Measurements from ENCODE around the gene ZC3HAV1. TPM values are rescaled to one million over a fixed set of nuclear protein-coding genes. Genes with fewer than 3 reads are reported as not detected.

Gene ZC3HAV1
- total and polyA plus RNA-seq, 9 of the 15 experiments (the other 6 are each of a cell fraction or from before 2014, with no cell fraction given) = 11.9 to 40.5 (median 23.9) TPM

DNA sequence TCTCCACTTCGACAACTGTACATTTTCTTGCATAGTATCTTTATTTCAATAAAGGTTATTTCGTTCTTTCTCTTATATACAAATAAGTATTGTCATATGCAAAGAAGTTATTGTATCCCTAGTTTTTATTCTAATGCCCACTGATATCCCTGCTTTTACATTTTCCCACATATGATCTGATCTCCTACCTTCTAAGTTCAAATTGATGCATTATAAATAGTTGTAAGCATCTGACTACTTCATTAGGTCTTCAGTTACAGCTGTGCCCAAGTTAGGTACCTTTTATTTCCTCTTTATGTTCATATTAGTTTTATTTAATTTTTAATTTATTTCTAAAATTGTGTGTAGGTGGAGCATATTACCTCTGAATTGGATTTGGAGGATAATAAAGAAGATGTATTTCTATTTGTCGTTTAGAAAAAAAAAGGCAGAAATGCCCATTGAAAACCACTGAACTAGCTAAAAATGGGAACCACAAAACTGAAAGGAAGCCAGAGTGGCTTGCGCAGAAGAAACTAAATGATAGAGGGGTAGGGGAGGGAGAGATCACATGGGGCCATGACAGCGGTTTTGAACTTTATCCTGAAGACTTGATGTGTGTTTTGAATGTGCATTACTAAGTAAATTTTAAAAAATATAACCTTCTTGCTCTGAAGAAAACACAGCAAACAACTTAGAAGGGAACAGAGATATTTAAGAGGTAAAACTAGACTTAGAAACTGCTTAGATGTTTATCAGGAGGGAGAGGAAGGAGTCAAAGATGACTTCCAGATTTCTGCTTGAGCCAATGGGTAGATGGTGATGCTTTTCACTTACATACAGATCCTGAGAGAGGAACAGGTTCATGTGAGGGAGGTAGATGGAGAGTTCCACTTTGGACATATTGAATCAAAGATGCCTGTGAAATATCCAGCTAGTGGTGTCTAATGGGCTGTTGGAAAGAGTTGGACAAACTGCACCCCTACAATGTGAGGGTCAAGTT is 64.4 kb downstream of the ZC3HAV1 start (continued):
- TF ChIP-seq, protein P1, sequence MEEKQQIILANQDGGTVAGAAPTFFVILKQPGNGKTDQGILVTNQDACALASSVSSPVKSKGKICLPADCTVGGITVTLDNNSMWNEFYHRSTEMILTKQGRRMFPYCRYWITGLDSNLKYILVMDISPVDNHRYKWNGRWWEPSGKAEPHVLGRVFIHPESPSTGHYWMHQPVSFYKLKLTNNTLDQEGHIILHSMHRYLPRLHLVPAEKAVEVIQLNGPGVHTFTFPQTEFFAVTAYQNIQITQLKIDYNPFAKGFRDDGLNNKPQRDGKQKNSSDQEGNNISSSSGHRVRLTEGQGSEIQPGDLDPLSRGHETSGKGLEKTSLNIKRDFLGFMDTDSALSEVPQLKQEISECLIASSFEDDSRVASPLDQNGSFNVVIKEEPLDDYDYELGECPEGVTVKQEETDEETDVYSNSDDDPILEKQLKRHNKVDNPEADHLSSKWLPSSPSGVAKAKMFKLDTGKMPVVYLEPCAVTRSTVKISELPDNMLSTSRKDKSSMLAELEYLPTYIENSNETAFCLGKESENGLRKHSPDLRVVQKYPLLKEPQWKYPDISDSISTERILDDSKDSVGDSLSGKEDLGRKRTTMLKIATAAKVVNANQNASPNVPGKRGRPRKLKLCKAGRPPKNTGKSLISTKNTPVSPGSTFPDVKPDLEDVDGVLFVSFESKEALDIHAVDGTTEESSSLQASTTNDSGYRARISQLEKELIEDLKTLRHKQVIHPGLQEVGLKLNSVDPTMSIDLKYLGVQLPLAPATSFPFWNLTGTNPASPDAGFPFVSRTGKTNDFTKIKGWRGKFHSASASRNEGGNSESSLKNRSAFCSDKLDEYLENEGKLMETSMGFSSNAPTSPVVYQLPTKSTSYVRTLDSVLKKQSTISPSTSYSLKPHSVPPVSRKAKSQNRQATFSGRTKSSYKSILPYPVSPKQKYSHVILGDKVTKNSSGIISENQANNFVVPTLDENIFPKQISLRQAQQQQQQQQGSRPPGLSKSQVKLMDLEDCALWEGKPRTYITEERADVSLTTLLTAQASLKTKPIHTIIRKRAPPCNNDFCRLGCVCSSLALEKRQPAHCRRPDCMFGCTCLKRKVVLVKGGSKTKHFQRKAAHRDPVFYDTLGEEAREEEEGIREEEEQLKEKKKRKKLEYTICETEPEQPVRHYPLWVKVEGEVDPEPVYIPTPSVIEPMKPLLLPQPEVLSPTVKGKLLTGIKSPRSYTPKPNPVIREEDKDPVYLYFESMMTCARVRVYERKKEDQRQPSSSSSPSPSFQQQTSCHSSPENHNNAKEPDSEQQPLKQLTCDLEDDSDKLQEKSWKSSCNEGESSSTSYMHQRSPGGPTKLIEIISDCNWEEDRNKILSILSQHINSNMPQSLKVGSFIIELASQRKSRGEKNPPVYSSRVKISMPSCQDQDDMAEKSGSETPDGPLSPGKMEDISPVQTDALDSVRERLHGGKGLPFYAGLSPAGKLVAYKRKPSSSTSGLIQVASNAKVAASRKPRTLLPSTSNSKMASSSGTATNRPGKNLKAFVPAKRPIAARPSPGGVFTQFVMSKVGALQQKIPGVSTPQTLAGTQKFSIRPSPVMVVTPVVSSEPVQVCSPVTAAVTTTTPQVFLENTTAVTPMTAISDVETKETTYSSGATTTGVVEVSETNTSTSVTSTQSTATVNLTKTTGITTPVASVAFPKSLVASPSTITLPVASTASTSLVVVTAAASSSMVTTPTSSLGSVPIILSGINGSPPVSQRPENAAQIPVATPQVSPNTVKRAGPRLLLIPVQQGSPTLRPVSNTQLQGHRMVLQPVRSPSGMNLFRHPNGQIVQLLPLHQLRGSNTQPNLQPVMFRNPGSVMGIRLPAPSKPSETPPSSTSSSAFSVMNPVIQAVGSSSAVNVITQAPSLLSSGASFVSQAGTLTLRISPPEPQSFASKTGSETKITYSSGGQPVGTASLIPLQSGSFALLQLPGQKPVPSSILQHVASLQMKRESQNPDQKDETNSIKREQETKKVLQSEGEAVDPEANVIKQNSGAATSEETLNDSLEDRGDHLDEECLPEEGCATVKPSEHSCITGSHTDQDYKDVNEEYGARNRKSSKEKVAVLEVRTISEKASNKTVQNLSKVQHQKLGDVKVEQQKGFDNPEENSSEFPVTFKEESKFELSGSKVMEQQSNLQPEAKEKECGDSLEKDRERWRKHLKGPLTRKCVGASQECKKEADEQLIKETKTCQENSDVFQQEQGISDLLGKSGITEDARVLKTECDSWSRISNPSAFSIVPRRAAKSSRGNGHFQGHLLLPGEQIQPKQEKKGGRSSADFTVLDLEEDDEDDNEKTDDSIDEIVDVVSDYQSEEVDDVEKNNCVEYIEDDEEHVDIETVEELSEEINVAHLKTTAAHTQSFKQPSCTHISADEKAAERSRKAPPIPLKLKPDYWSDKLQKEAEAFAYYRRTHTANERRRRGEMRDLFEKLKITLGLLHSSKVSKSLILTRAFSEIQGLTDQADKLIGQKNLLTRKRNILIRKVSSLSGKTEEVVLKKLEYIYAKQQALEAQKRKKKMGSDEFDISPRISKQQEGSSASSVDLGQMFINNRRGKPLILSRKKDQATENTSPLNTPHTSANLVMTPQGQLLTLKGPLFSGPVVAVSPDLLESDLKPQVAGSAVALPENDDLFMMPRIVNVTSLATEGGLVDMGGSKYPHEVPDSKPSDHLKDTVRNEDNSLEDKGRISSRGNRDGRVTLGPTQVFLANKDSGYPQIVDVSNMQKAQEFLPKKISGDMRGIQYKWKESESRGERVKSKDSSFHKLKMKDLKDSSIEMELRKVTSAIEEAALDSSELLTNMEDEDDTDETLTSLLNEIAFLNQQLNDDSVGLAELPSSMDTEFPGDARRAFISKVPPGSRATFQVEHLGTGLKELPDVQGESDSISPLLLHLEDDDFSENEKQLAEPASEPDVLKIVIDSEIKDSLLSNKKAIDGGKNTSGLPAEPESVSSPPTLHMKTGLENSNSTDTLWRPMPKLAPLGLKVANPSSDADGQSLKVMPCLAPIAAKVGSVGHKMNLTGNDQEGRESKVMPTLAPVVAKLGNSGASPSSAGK (IDR thresholded peaks at IDR 0.05) = peak; percentile 36; the same call in 1 of the 2 replicates
- TF ChIP-seq, protein P2, sequence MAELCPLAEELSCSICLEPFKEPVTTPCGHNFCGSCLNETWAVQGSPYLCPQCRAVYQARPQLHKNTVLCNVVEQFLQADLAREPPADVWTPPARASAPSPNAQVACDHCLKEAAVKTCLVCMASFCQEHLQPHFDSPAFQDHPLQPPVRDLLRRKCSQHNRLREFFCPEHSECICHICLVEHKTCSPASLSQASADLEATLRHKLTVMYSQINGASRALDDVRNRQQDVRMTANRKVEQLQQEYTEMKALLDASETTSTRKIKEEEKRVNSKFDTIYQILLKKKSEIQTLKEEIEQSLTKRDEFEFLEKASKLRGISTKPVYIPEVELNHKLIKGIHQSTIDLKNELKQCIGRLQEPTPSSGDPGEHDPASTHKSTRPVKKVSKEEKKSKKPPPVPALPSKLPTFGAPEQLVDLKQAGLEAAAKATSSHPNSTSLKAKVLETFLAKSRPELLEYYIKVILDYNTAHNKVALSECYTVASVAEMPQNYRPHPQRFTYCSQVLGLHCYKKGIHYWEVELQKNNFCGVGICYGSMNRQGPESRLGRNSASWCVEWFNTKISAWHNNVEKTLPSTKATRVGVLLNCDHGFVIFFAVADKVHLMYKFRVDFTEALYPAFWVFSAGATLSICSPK (IDR thresholded peaks at IDR 0.05; ENCODE audit: borderline replicate concordance) = no peak
- TF ChIP-seq ZNF263 (CRISPR knock-in tag; IDR thresholded peaks at IDR 0.05; ENCODE audit: borderline replicate concordance) (no peak), ZEB2 (IDR thresholded peaks at IDR 0.05) (no peak), ZNF644 (tag; IDR thresholded peaks at IDR 0.05; ENCODE audit: low read depth) (0 out of 2 replicates have a peak, but pooled peaks have one; percentile 19), CHCHD3 (CRISPR knock-in tag; IDR thresholded peaks at IDR 0.05) (no peak), NRF1 (conservative IDR thresholded peaks at IDR 0.05 in 1 of 2, IDR thresholded peaks at IDR 0.05 in 1 of 2) (peak; percentile 86 to 87), ZNF184 (CRISPR knock-in tag; IDR thresholded peaks at IDR 0.05) (no peak), TAF9B (IDR thresholded peaks at IDR 0.05; ENCODE audit: partially characterized antibody) (no peak), ZNF551 (CRISPR knock-in tag; IDR thresholded peaks at IDR 0.05) (0 out of 2 replicates have a peak, but pooled peaks have one; percentile 10)
- TF ChIP-seq, protein P3, sequence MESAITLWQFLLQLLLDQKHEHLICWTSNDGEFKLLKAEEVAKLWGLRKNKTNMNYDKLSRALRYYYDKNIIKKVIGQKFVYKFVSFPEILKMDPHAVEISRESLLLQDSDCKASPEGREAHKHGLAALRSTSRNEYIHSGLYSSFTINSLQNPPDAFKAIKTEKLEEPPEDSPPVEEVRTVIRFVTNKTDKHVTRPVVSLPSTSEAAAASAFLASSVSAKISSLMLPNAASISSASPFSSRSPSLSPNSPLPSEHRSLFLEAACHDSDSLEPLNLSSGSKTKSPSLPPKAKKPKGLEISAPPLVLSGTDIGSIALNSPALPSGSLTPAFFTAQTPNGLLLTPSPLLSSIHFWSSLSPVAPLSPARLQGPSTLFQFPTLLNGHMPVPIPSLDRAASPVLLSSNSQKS (CRISPR knock-in tag; IDR thresholded peaks at IDR 0.05) = peak; percentile 75; the same call in 1 of the 2 replicates

All from K562 (cell line).